GM15510 (cell line): Measurements from ENCODE around the gene EDDM13.
A peak's percentile ranks its signal among the peaks of the same experiment; 100 is the strongest.

Experiments
- POLR2A ChIP-seq: IDR thresholded peaks from 3 replicates; pipeline ENCODE4 v1.6.1; 2011; ENCODE audit warnings: borderline replicate concordance; ENCODE audit not compliant: insufficient read length; ENCODE audit errors: extremely low read depth

The EDDM13 gene

GRCh38 chr19:56314381-56315076 lies 42.0 kb downstream of the EDDM13 start, which contains the start of gene ZSCAN5A:
ZSCAN5A (minus strand) TSS chr19:56314839; CDS start chr19:56225046, 89,793 bp downstream.
- peak; percentile 67 for TF ChIP-seq POLR2A

- peak; percentile 46 for TF ChIP-seq POLR2A
Measured at GRCh38 chr19:56315077-56315828, 42.7 kb downstream of the EDDM13 start.

GRCh38 chr19:56316728-56317127 lies 44.2 kb downstream of the EDDM13 start:
- no peak for TF ChIP-seq POLR2A

DNA sequence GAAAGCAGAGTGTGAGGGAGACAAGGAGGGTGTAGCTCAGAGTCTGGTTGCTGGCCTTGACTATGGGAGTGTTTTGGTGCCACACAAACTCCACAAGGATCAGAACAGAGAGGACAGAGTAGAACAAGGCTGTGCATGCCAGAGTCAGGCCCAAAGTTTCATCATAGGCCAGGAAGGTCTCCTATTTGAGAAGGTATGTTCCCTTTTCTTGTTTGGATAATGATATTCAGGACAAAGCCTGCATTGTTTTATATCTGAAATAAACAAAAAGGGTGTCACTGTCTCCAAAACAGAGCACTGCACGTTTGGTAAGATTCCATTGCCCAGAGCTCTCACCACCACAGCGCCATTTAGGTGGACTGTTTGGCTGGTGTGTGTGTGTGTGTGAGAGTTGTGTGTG lies 45.2 kb downstream of the EDDM13 start:
- TF ChIP-seq POLR2A = no peak

GRCh38 chr19:56319991-56320390 lies 47.4 kb downstream of the EDDM13 start:
- TF ChIP-seq POLR2A = no peak

DNA sequence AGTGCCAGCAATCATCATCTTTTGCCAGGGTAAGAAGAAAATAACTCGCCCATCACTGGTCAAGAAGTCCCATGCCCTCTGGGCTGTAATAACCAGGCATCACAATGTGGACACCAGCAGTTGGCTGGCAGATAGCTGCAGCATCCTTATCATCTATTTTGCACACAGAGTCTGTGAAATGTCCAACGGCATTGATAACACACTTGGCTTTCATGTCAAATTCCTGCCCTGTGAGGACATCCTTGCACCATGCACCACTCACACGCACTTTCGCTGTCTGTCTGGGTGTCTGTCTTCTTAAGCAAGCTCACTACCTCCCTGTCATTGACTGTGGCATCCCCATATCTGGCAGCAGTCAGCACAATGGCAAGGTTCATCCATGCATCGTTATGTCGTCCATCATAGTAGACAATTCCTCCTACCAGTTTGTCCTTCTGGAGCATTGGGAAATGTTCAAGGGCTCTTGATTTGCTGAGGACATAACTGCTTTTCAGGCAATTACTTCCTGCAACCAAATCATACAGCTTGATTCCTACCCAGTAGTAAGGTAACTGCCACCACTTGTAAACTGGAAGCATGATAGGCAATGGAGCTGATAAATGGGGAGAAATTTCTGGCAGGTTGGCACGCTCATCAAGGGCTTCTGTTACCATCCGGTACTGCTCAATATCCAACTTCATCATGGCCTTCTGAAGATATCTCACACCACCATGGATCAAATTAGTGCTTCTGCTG lies 48.9 kb downstream of the EDDM13 start:
- TF ChIP-seq POLR2A = no peak

DNA sequence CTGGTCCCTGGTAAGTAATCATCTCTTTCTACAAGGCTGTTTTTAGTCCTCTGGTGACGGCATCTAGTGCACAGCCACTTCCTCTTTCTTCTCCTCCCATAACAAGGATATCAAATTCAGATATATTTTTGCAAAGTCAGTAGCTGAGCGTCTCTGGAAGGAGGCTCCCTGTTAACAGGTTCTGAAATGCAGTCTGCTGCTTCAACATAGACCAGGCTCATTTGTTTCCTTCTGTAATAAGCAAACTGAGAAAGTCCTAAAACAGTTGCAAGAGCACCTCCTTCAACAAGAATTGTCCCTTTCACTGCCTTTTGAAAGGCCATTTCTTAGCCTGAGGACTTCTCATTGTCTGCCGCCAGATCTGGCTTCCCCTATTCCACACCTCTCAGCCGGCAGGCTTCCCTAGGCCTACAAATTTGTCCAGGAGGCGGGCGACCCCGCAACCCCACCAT lies 49.5 kb downstream of the EDDM13 start:
- TF ChIP-seq POLR2A = no peak

- TF ChIP-seq POLR2A = no peak
Measured at GRCh38 chr19:56324436-56324835, 51.9 kb downstream of the EDDM13 start.

DNA sequence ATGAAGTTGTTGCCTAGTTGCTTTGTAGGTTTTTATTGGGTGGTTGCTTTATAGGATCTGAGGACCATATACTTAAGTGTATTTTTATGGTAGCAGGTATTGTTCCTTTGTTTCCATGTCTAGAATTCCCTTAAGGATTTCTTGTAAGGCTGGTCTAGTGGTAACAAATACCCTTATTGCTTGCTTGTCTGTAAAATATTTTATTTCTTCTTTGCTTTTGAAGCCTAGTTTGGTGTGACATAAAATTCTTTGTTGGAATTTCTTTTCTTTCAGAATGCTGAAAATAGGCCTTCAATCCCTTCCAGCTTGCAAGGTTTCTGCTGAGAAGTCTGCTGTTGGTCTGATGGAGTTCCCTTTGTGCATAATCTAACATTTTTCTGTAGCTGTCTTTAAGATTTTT lies 60.1 kb downstream of the EDDM13 start:
- TF ChIP-seq POLR2A = no peak

DNA sequence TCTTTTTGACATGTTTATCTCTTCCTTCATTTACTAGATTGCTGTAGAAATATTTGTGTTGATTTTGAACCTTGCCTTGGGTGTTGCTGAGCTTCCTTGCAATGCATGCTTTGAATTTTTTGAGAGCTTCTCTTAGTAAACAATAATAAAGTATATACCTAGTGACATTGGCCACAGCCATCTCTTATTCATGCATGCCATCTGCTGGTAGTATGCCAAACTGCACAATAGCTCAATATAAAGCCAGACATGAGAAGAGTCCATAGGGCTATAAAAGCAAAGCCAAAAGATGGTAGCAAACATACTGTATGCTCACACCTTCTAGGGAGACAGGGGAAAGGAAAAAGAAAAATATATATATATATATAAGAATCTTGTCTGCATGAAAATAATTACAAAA lies 61.0 kb downstream of the EDDM13 start:
- no peak for TF ChIP-seq POLR2A

- no peak for TF ChIP-seq POLR2A
Measured at GRCh38 chr19:56341948-56342347, 69.4 kb downstream of the EDDM13 start.

- no peak for TF ChIP-seq POLR2A
Measured at GRCh38 chr19:56347163-56347778, 74.7 kb downstream of the EDDM13 start.

GRCh38 chr19:56348289-56348877 lies 75.8 kb downstream of the EDDM13 start:
- no peak for TF ChIP-seq POLR2A

- TF ChIP-seq POLR2A = no peak
Measured at GRCh38 chr19:56350416-56351045, 78.0 kb downstream of the EDDM13 start.
